H1 (cell line): ENCODE results near the gene KLRC2. TPM values are rescaled to one million over a fixed set of nuclear protein-coding genes. Genes with fewer than 3 reads are reported as not detected.

Experiments
- CTCF ChIA-PET: fragments of 300-600 bp; sonication (Branson Sonifier 250); formaldehyde crosslinking; loops from one replicate; lab custom pipeline; 2021; ENCODE audit not compliant: partially characterized antibody; lab: Charles Lee
- POLR2A ChIA-PET: fragments of 300-600 bp; sonication (Branson Sonifier 250); formaldehyde crosslinking; loops from one replicate; lab custom pipeline; 2021; ENCODE audit warnings: inconsistent platforms; ENCODE audit not compliant: partially characterized antibody; lab: Charles Lee
- DNase-seq, 2 experiments: peaks; one replicate each; pipeline versions ENCODE4 v3.0.0 to v3.0.0-alpha.2; 2010 to 2022; ENCODE audit warnings: low spot score in 2 of 2, low read depth in 1 of 2, mixed read lengths in 1 of 2
- FAIRE-seq: peaks from 2 replicates; lab custom pipeline; 2011; peaks lifted over from hg19 to GRCh38; lab: Jason Lieb, UNC
- H2AFZ ChIP-seq: 2 replicates; pipeline ENCODE4 v1.8.1; 2012; ENCODE audit warnings: low read length, inconsistent platforms
- H2AK5ac ChIP-seq: 2 replicates; pipeline ENCODE4 v1.6.1; 2013; ENCODE audit warnings: low read depth, low read length
- H2BK120ac ChIP-seq: replicated peaks from 2 replicates; pipeline ENCODE3; 2013; ENCODE audit warnings: low read depth, low read length, inconsistent platforms
- H2BK12ac ChIP-seq: 2 replicates; pipeline ENCODE4 v1.6.1; 2013; ENCODE audit warnings: low read depth, low read length
- H2BK15ac ChIP-seq: 2 replicates; pipeline ENCODE4 v1.6.1; 2013; ENCODE audit warnings: low read length
- H2BK20ac ChIP-seq: 2 replicates; pipeline ENCODE4 v1.6.1; 2013; ENCODE audit warnings: low read length
- H2BK5ac ChIP-seq: 2 replicates; pipeline ENCODE4 v1.6.1; 2013; ENCODE audit warnings: low read depth, low read length
- H3K14ac ChIP-seq: 2 replicates; pipeline ENCODE4 v1.6.1; 2013; ENCODE audit warnings: inconsistent platforms; ENCODE audit not compliant: insufficient read length
- H3K18ac ChIP-seq: 2 replicates; pipeline ENCODE4 v1.6.1; 2013; ENCODE audit warnings: low read length; ENCODE audit errors: extremely low read depth
- H3K23ac ChIP-seq: 2 replicates; pipeline ENCODE4 v1.6.1; 2013; ENCODE audit warnings: inconsistent platforms; ENCODE audit not compliant: insufficient read length
- H3K23me2 ChIP-seq: 2 replicates; pipeline ENCODE4 v1.6.1; 2013; ENCODE audit warnings: low read depth, low read length
- H3K27ac ChIP-seq: 2 replicates; pipeline ENCODE4 v1.6.1; 2011; ENCODE audit warnings: low read depth, low read length, inconsistent platforms
- H3K27me3 ChIP-seq, 4 experiments: replicated peaks in 1 of 4; 1 replicate in 1 of 4; 2 replicates in 3 of 4; pipeline versions ENCODE4 v1.6.1 to v1.8.1; 2011 to 2013; ENCODE audit warnings: low read length in 3 of 4, mild to moderate bottlenecking in 3 of 4, inconsistent platforms in 2 of 4, mixed read lengths in 2 of 4, moderate library complexity in 1 of 4; ENCODE audit not compliant: control insufficient read depth in 3 of 4, insufficient read depth in 3 of 4; ENCODE audit errors: extremely low read depth in 1 of 4
- H3K36me3 ChIP-seq, 4 experiments: 2 replicates each; pipeline versions ENCODE4 v1.6.1 to v1.8.1; 2011 to 2013; ENCODE audit warnings: mild to moderate bottlenecking in 4 of 4, low read length in 3 of 4, moderate library complexity in 2 of 4, control low read depth in 1 of 4, inconsistent platforms in 1 of 4; ENCODE audit not compliant: insufficient read depth in 4 of 4, control insufficient read depth in 2 of 4
- H3K4ac ChIP-seq: replicated peaks from 2 replicates; pipeline ENCODE3; 2013; ENCODE audit warnings: low read length, low read depth, mixed read lengths, inconsistent platforms; ENCODE audit not compliant: insufficient read length
- H3K4me1 ChIP-seq, 4 experiments: replicated peaks in 1 of 4; 1 replicate in 1 of 4; 2 replicates in 3 of 4; pipeline versions ENCODE4 v1.6.1 to v1.8.1; 2011 to 2013; ENCODE audit warnings: low read length in 3 of 4, inconsistent platforms in 2 of 4, mixed read lengths in 1 of 4; ENCODE audit not compliant: insufficient read depth in 4 of 4, control insufficient read depth in 3 of 4
- H3K4me2 ChIP-seq, 2 experiments: 2 replicates each; pipeline versions ENCODE4 v1.6.1 to v1.8.1; 2011 to 2013; ENCODE audit warnings: low read depth in 2 of 2, low read length in 2 of 2, control low read depth in 1 of 2, inconsistent platforms in 1 of 2, mild to moderate bottlenecking in 1 of 2; ENCODE audit not compliant: insufficient read depth in 1 of 2
- H3K4me3 ChIP-seq, 4 experiments: fragments of 200-600, 300-600 bp in 1 of 4; sonication (generic), shearing (Covaris generic), sonication (Bioruptor Twin) in 1 of 4; 2 replicates each; pipeline versions ENCODE4 v1.5.1 to v1.8.1; 2011 to 2016; ENCODE audit warnings: low read length in 4 of 4, low read depth in 3 of 4, control low read depth in 2 of 4, inconsistent platforms in 2 of 4, mild to moderate bottlenecking in 2 of 4, mixed read lengths in 1 of 4, moderate library complexity in 1 of 4; ENCODE audit not compliant: insufficient read depth in 2 of 4; ENCODE audit errors: extremely low read depth in 1 of 4
- H3K56ac ChIP-seq: replicated peaks from 2 replicates; pipeline ENCODE3; 2013; ENCODE audit warnings: low read depth, mild to moderate bottlenecking, mixed read lengths, low read length, inconsistent platforms; ENCODE audit not compliant: insufficient read length
- H3K79me1 ChIP-seq: 2 replicates; pipeline ENCODE4 v1.6.1; 2013; ENCODE audit warnings: low read depth, low read length, control low read depth
- H3K79me2 ChIP-seq, 2 experiments: 2 replicates each; pipeline versions ENCODE4 v1.6.1 to v1.8.1; 2012 to 2013; ENCODE audit warnings: low read length in 2 of 2, mild to moderate bottlenecking in 2 of 2, inconsistent platforms in 1 of 2; ENCODE audit not compliant: insufficient read depth in 2 of 2, control insufficient read depth in 1 of 2
- H3K9ac ChIP-seq, 4 experiments: replicated peaks in 1 of 4; 1 replicate in 1 of 4; 2 replicates in 3 of 4; pipeline versions ENCODE4 v1.6.1 to v1.8.1; 2011 to 2013; ENCODE audit warnings: low read depth in 3 of 4, low read length in 3 of 4, control low read depth in 2 of 4, mild to moderate bottlenecking in 2 of 4, moderate library complexity in 2 of 4, inconsistent platforms in 1 of 4; ENCODE audit errors: extremely low read depth in 1 of 4
- H3K9me3 ChIP-seq, 2 experiments: 2 replicates each; pipeline versions ENCODE4 v1.6.1 to v1.8.1; 2012 to 2013; ENCODE audit warnings: mild to moderate bottlenecking in 2 of 2, moderate library complexity in 2 of 2, control low read depth in 1 of 2, inconsistent platforms in 1 of 2, low read depth in 1 of 2, low read length in 1 of 2, mixed read lengths in 1 of 2; ENCODE audit not compliant: insufficient read depth in 2 of 2
- H4K20me1 ChIP-seq, 2 experiments: replicated peaks in 1 of 2; 2 replicates each; pipeline versions ENCODE3 to v1.8.1; 2011 to 2013; ENCODE audit warnings: inconsistent platforms in 2 of 2, low read length in 2 of 2, mild to moderate bottlenecking in 1 of 2; ENCODE audit not compliant: insufficient read depth in 2 of 2, control insufficient read depth in 1 of 2
- H4K5ac ChIP-seq: 2 replicates; pipeline ENCODE4 v1.6.1; 2013; ENCODE audit warnings: low read length, low read depth, mixed read lengths, inconsistent platforms; ENCODE audit not compliant: insufficient read length
- H4K8ac ChIP-seq: 2 replicates; pipeline ENCODE4 v1.8.0; 2013; ENCODE audit warnings: mild to moderate bottlenecking, moderate library complexity, low read length, inconsistent platforms; ENCODE audit not compliant: insufficient read depth; ENCODE audit errors: extremely low read depth
- H4K91ac ChIP-seq: replicated peaks from 2 replicates; pipeline ENCODE3; 2013; ENCODE audit warnings: low read length, mixed read lengths, inconsistent platforms; ENCODE audit not compliant: insufficient read length
- BRCA1 ChIP-seq: IDR thresholded peaks from 2 replicates; pipeline ENCODE4 v1.6.1; 2012; ENCODE audit warnings: low read depth, low read length, improper control_type of control experiment
- CBX8 ChIP-seq: fragments of 300-800, 300-1000 bp; sonication (generic); IDR thresholded peaks from 2 replicates; pipeline ENCODE4 v1.7.1; 2016; ENCODE audit warnings: low read depth, low read length, borderline replicate concordance
- KDM4A ChIP-seq: IDR thresholded peaks from one replicate; pipeline ENCODE4 v1.7.1; 2012; ENCODE audit warnings: low read depth, mild to moderate bottlenecking, moderate library complexity, low read length, inconsistent platforms; ENCODE audit not compliant: severe bottlenecking
- NANOG ChIP-seq: IDR thresholded peaks from 2 replicates; pipeline ENCODE4 v1.6.1; 2011; ENCODE audit warnings: low read length, low read depth, mild to moderate bottlenecking, inconsistent platforms; ENCODE audit not compliant: insufficient read depth, poor library complexity, severe bottlenecking
- SP4 ChIP-seq: IDR thresholded peaks from 2 replicates; pipeline ENCODE4 v1.6.1; 2012; ENCODE audit warnings: low read length, inconsistent platforms
- WGBS, 2 experiments: shearing (Covaris generic) in 1 of 2; methylation state at CpG; one replicate each; pipeline versions ENCODE4 v1.1.6 to v1.1.7; 2013 to 2015; ENCODE audit warnings: low lambda C conversion rate in 2 of 2, mixed read lengths in 2 of 2, inconsistent platforms in 1 of 2, low coverage in 1 of 2, missing lambda C conversion rate in 1 of 2; ENCODE audit not compliant: insufficient replicate concordance in 2 of 2, insufficient coverage in 1 of 2, insufficient read length in 1 of 2; ENCODE audit errors: extremely low coverage in 1 of 2, missing lambda C conversion rate in 1 of 2; 5-methylcytosine and 5-hydroxymethylcytosine counted together
- polyA plus RNA-seq, 7 experiments: library from polyadenylated mRNA; depleted of rRNA in 3 of 7; stranded (reverse) in 5 of 7; unstranded in 2 of 7; fragments of >200 nt in 5 of 7; fragments of 200-250 nt in 2 of 7; gene quantifications; 1 replicate in 5 of 7; 2 replicates in 1 of 7; 4 replicates in 1 of 7; pipeline versions ENCODE4 v1.2.1 to v1.2.3, GENCODE V29; 2011 to 2013; ENCODE audit warnings: missing spikeins in 2 of 7, mixed read lengths in 2 of 7
- total RNA-seq: library from RNA; stranded (reverse); fragmentation: NEBNext Ultra II Directional; extraction: Animal tissue kit (Norgen Biotek cat#: 25700); gene quantifications from 2 replicates; pipeline ENCODE4 v1.2.1, GENCODE V29; 2021

The KLRC2 gene
- total and polyA plus RNA-seq, 2 of the 8 experiments (the other 6 are each of a cell fraction or from before 2014, with no cell fraction given) = not detected

DNA sequence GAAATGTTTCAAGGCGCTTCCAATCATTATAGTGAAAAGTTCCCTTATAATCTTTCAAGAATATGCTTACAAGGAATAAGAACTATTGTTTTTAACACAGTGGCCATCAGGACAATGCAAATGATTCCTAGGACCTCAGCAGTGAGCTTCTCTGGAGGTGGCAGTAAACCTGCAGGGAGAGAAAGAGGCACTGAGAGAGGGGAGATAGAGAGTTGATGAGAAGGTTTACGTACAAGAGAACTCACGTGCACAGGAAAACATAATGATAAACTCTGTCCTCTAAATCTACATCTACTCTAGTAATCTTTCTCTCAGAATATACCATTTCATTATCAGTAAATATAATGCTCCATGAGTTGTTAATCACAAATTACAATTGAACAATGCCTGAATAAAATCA, 27.0 kb downstream of the KLRC2 start:
- Histone ChIP-seq H4K5ac (no peak overlapping the region), H3K23ac (no peak overlapping the region), H2BK120ac (no peak overlapping the region), H2AFZ (no peak overlapping the region; the same call in 1 of the 2 replicates), H3K4ac (no peak overlapping the region), H4K8ac (no peak overlapping the region), H3K23me2 (no peaks in the 10 kb centered on the region), H3K56ac (no peak overlapping the region), H3K27ac (no peak overlapping the region), H2BK15ac (no peak overlapping the region), H2BK12ac (no peak overlapping the region), H3K4me1 (no peaks in the 10 kb centered on the region), H3K9me3 (peaks cover 0 to 5% of the 10 kb centered on the region in 2 experiments; a peak in 1 of 4 replicates), H2BK20ac (no peak overlapping the region), H3K4me2 (no peak overlapping the region), H4K20me1 (no peaks in the 10 kb centered on the region), H3K79me2 (no peaks in the 10 kb centered on the region), H3K27me3 (no peaks in the 10 kb centered on the region), H3K36me3 (no peaks in the 10 kb centered on the region), H3K18ac (no peak overlapping the region), H2AK5ac (no peak overlapping the region), H4K91ac (no peak overlapping the region), H3K9ac (no peak overlapping the region), H3K4me3 (no peak overlapping the region), H2BK5ac (no peak overlapping the region), H3K79me1 (no peaks in the 10 kb centered on the region), H3K14ac (no peak overlapping the region)
- ChIA-PET CTCF (interaction anchor here (0.6 kb wide), 1 partner anchor 11 kb away, joined by 3 read pairs; no protein-coding TSS in a partner anchor), POLR2A (no interaction called here)
- 77% methylated on average over 3 of the region's 3 CpGs; no CpG with 5 or more reads in 1 of the 2 experiments for WGBS, 2 experiments
- TF ChIP-seq NANOG (no peak), BRCA1 (no peak), KDM4A (no peak), SP4 (no peak), CBX8 (no peak)
- no peak for DNase-seq
- no peak for FAIRE-seq
